DLD1 (cell line): ENCODE results near the gene CUL3.
"Not testable (repeated sequence)": the region's sequence is repeated elsewhere in the genome, so short reads cannot be mapped to it uniquely, and the experiment has no call there.

Experiments used
- in situ Hi-C: cut with HindIII; loops from 2 replicates; pipeline ENCODE4 v1.10.0; 2017; ENCODE audit warnings: low sequenced_read_pairs

CUL3 gene

GRCh38 chr2:224585211-224586088, at the start of gene CUL3:
TSS of gene CUL3 (minus strand) at chr2:224585363. CDS start at chr2:224585009, 354 bp downstream.
- in situ Hi-C loops, result no loop called here

- in situ Hi-C loops, result no loop called here
These were observed 45.7 kb upstream of the CUL3 start for GRCh38 chr2:224630659-224631550.

- in situ Hi-C loops, result no loop called here
These were observed 43.3 kb upstream of the CUL3 start for GRCh38 chr2:224628416-224628815.

GRCh38 chr2:224626735-224627134, 41.6 kb upstream of the CUL3 start:
- in situ Hi-C loops, result no loop called here

- in situ Hi-C loops, result no loop called here
These were observed 28.6 kb upstream of the CUL3 start for GRCh38 chr2:224613543-224614286.

GRCh38 chr2:224612578-224612977, 27.4 kb upstream of the CUL3 start:
- in situ Hi-C loops, result no loop called here

- in situ Hi-C loops, result no loop called here
These were observed 26.8 kb upstream of the CUL3 start for GRCh38 chr2:224611938-224612337.

- in situ Hi-C loops, result no loop called here
These were observed 22.9 kb upstream of the CUL3 start for GRCh38 chr2:224608104-224608503.

GRCh38 chr2:224603746-224604500, 18.8 kb upstream of the CUL3 start:
- in situ Hi-C loops, result not testable (repeated sequence)

- in situ Hi-C loops, result not testable (repeated sequence)
These were observed 17.7 kb upstream of the CUL3 start for GRCh38 chr2:224602778-224603375.

- in situ Hi-C loops, result no loop called here
These were observed 16.8 kb upstream of the CUL3 start for GRCh38 chr2:224601923-224602322.

GRCh38 chr2:224598678-224599077, 13.5 kb upstream of the CUL3 start:
- in situ Hi-C loops, result no loop called here

GRCh38 chr2:224596289-224596688, 11.1 kb upstream of the CUL3 start:
- in situ Hi-C loops, result no loop called here

- in situ Hi-C loops, result no loop called here
These were observed 10.4 kb upstream of the CUL3 start for GRCh38 chr2:224595518-224595917.

GRCh38 chr2:224594840-224595239, 9.7 kb upstream of the CUL3 start:
- in situ Hi-C loops, result no loop called here

GRCh38 chr2:224591220-224591619, 6.1 kb upstream of the CUL3 start:
- in situ Hi-C loops, result no loop called here

GRCh38 chr2:224586127-224586695, 1.0 kb upstream of the CUL3 start:
- in situ Hi-C loops, result no loop called here

- in situ Hi-C loops, result no loop called here
These were observed 365 bp downstream of the CUL3 start for GRCh38 chr2:224584785-224585210.

GRCh38 chr2:224584111-224584784, 915 bp downstream of the CUL3 start:
- in situ Hi-C loops, result no loop called here
